Hepatocyte (in vitro differentiated cells): ENCODE measurements around the gene SERTAD2. TPM values are rescaled to one million over a fixed set of nuclear protein-coding genes. Genes with fewer than 3 reads are reported as not detected.
A peak's percentile ranks its signal among the peaks of the same experiment; 100 is the strongest.

Source experiments
- DNase-seq: peaks from one replicate; pipeline ENCODE4 v3.0.0-alpha.2; 2016; ENCODE audit warnings: low spot score
- H2AFZ ChIP-seq: fragments of 200-600 bp; sonication (generic); 2 replicates; pipeline ENCODE4 v1.6.0; 2016; ENCODE audit warnings: antibody characterized with exemption, mild to moderate bottlenecking
- H3K27ac ChIP-seq: fragments of 200-600 bp; sonication (generic); 2 replicates; pipeline ENCODE4 v1.5.1; 2016; ENCODE audit warnings: mild to moderate bottlenecking
- H3K27me3 ChIP-seq: fragments of 200-600 bp; sonication (generic); 2 replicates; pipeline ENCODE4 v1.6.1; 2016
- H3K36me3 ChIP-seq: fragments of 200-600 bp; sonication (generic); replicated peaks from 2 replicates; pipeline ENCODE4 v1.5.1; 2016; ENCODE audit warnings: low read depth; ENCODE audit not compliant: insufficient read depth
- H3K4me1 ChIP-seq: fragments of 200-600 bp; sonication (generic); 2 replicates; pipeline ENCODE4 v1.5.1; 2016; ENCODE audit warnings: mild to moderate bottlenecking, moderate library complexity; ENCODE audit not compliant: insufficient read depth
- H3K4me2 ChIP-seq: fragments of 200-600 bp; sonication (generic); 2 replicates; pipeline ENCODE4 v1.6.0; 2016
- H3K4me3 ChIP-seq: fragments of 200-600 bp; sonication (generic); 2 replicates; pipeline ENCODE4 v1.5.1; 2016; ENCODE audit warnings: mild to moderate bottlenecking
- H3K79me2 ChIP-seq: fragments of 200-600 bp; sonication (generic); 2 replicates; pipeline ENCODE4 v1.6.0; 2017; ENCODE audit warnings: mild to moderate bottlenecking
- H3K9me2 ChIP-seq: fragments of 200-600 bp; sonication (generic); replicated peaks from 2 replicates; pipeline ENCODE4 v1.6.0; 2017; ENCODE audit warnings: mild to moderate bottlenecking; ENCODE audit not compliant: insufficient read depth
- H3K9me3 ChIP-seq: fragments of 200-600 bp; sonication (generic); 2 replicates; pipeline ENCODE4 v1.5.1; 2016; ENCODE audit warnings: low read depth, mild to moderate bottlenecking
- H4K20me1 ChIP-seq: fragments of 200-600 bp; sonication (generic); 2 replicates; pipeline ENCODE4 v1.6.0; 2016; ENCODE audit warnings: mild to moderate bottlenecking; ENCODE audit not compliant: insufficient read depth, poor library complexity, severe bottlenecking
- EZH2 ChIP-seq: fragments of 200-600 bp; sonication (generic); IDR thresholded peaks from 2 replicates; pipeline ENCODE4 v1.6.1; 2016; ENCODE audit warnings: antibody characterized with exemption, mild to moderate bottlenecking, borderline replicate concordance
- EZH2phosphoT487 ChIP-seq: fragments of 200-600 bp; sonication (generic); IDR thresholded peaks from one replicate; pipeline ENCODE4 v1.6.1; 2018; ENCODE audit warnings: antibody characterized with exemption, mild to moderate bottlenecking, low read depth, moderate library complexity; ENCODE audit not compliant: unreplicated experiment, severe bottlenecking
- WGBS: methylation state at CpG from one replicate; pipeline ENCODE4 v1.1.6; 2016; ENCODE audit warnings: low lambda C conversion rate; ENCODE audit errors: missing lambda C conversion rate; 5-methylcytosine and 5-hydroxymethylcytosine counted together
- polyA plus RNA-seq: library from polyadenylated mRNA; unstranded; fragments of >200 nt; fragmentation: Nextera tagmentation; extraction: Ambion mirVana; gene quantifications from 2 replicates; pipeline ENCODE4 v1.2.1, GENCODE V29; 2016
- total RNA-seq: library from RNA; depleted of rRNA; stranded (reverse); fragments of >200 nt; gene quantifications from 2 replicates; pipeline ENCODE4 v1.2.3, GENCODE V29; 2014
- TF ChIP-seq, protein P1 (sequence below): fragments of 200-600 bp; sonication (generic); IDR thresholded peaks from 2 replicates; pipeline ENCODE4 v1.5.1; 2016; ENCODE audit warnings: antibody characterized with exemption, mild to moderate bottlenecking; ENCODE audit not compliant: poor library complexity

SERTAD2 gene
- total and polyA plus RNA-seq, 2 experiments from 2014 or later, result 13.8 to 23.8 TPM

DNA sequence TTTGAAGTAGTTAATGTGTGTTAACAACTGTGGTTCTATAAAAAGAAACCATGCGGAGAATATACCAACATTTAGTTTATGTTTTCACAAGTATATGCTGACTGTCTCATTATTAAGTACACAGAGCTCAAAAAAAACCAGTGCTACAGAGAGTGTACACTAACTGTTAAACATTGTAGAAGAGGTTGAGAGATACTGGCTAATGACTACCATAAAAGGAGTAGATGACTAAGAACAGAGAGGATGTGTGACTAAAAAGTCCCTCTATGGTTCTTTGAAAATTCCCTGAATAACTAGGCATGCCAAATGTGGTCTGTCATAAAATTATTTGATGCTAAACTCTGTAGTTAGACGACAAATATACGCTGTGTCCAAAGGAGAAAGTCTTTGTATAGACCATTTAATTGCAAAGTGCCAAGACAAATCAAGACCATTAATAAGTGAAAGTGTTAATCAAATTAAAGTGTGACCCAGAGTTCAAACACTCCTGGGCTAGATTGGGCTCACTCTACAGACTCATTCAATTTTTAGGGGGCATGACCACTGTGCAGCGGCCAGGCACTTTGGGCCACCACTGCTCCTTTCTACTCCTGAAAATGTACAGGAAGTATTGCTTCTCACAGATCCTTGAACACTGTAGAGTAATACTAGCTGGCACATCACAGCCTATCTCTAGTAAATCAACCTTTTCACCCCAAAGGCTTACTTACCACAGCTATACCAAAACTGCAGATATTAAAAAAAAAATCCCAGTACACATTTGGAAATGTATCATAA, 45.1 kb upstream of the SERTAD2 start:
- no peaks in the 10 kb centered on the region for H3K36me3 ChIP-seq
- no peaks in the 10 kb centered on the region for H3K9me3 ChIP-seq
- H4K20me1 ChIP-seq, result no peaks in the 10 kb centered on the region
- DNase-seq, result peak; percentile 29
- H3K9me2 ChIP-seq, result no peaks in the 10 kb centered on the region
- H3K4me1 ChIP-seq, result no peaks in the 10 kb centered on the region
- 72% methylated on average over 4 of the region's 4 CpGs for WGBS
- H3K4me3 ChIP-seq, result no peak overlapping the region
- no peak overlapping the region for H2AFZ ChIP-seq
- H3K79me2 ChIP-seq, result no peaks in the 10 kb centered on the region
- no peaks in the 10 kb centered on the region for H3K27me3 ChIP-seq
- no peak for TF ChIP-seq EZH2
- TF ChIP-seq, protein P1, sequence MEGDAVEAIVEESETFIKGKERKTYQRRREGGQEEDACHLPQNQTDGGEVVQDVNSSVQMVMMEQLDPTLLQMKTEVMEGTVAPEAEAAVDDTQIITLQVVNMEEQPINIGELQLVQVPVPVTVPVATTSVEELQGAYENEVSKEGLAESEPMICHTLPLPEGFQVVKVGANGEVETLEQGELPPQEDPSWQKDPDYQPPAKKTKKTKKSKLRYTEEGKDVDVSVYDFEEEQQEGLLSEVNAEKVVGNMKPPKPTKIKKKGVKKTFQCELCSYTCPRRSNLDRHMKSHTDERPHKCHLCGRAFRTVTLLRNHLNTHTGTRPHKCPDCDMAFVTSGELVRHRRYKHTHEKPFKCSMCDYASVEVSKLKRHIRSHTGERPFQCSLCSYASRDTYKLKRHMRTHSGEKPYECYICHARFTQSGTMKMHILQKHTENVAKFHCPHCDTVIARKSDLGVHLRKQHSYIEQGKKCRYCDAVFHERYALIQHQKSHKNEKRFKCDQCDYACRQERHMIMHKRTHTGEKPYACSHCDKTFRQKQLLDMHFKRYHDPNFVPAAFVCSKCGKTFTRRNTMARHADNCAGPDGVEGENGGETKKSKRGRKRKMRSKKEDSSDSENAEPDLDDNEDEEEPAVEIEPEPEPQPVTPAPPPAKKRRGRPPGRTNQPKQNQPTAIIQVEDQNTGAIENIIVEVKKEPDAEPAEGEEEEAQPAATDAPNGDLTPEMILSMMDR, result no peak
- TF ChIP-seq EZH2phosphoT487, result no peak
- H3K27ac ChIP-seq, result peak overlapping the region; percentile 53
- H3K4me2 ChIP-seq, result peak overlapping the region; percentile 45

DNA sequence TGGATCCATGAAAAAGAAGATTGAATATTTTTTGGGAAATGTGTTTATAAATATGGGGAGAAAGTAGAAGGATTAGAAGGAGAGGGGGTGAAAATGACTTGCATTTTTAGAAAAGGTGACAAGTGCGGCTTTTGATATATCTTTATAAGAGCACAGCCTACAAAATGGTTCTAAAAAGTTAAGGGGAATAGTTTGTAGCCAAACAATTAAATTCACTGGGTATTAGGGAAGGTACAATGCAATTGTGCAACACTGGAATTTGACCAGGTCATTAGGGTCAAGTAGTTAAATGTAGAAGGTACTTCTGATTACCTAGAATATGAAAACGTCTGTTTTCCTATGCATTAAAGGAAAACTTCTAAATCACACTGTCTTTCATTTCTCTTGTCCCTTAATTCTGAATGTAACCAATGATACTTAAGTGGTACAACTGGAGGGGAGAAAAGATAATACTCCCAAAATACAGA, 44.5 kb upstream of the SERTAD2 start:
- WGBS, result 64% methylated on average over 2 of the region's 2 CpGs
- TF ChIP-seq, protein P1, result no peak
- TF ChIP-seq EZH2phosphoT487 (no peak), EZH2 (no peak)
- Histone ChIP-seq H3K36me3 (no peaks in the 10 kb centered on the region), H3K4me1 (no peaks in the 10 kb centered on the region), H3K4me3 (no peak overlapping the region), H3K9me3 (no peaks in the 10 kb centered on the region), H3K9me2 (no peaks in the 10 kb centered on the region), H3K27me3 (no peaks in the 10 kb centered on the region), H3K79me2 (no peaks in the 10 kb centered on the region), H3K4me2 (peak overlapping the region; percentile 45), H4K20me1 (no peaks in the 10 kb centered on the region), H3K27ac (no peak overlapping the region), H2AFZ (no peak overlapping the region)
- no peak for DNase-seq

DNA sequence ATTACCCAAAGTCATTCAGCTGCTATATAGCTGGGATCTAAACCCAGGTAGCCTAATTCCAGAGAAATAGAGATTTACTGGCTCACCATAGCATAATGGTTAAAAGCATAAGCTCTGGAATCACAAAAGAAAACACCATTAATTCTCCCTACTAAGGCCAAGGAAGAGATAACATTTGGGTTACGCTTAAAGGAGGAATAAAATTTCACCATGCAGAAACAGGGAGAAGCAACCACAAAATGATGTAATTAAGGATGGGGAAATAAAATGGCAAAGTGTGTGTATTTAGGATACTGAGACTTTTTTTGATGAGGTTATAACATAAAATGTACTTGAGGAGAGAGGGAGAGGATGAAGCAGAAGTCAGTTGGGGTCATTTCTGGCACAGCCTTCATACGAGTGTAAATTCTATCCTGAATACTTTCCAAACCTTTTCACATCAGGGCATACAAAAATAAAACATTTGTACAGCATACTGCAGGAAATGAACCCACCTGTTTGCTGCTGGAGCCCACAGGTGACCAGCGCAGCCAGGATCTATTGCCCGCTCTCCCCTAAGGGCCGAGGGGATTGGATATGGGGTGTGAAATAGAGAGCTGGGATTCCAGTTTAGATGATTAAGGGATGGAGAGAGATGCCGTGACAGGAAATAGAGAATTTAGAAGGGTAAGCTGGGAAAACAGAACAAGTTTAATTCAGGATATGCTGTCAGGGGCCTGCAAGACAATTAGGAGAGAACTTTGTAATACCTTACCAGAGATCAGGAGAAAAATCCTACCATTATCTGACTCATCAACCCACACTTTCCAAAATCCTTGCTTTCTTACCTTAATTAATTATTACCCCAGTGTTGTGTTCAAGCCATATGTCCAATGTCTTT, 43.8 kb upstream of the SERTAD2 start:
- no peaks in the 10 kb centered on the region for H3K9me2 ChIP-seq
- H4K20me1 ChIP-seq, result no peaks in the 10 kb centered on the region
- H3K36me3 ChIP-seq, result no peaks in the 10 kb centered on the region
- no peak overlapping the region for H2AFZ ChIP-seq
- H3K9me3 ChIP-seq, result no peaks in the 10 kb centered on the region
- no peak for DNase-seq
- no peaks in the 10 kb centered on the region for H3K27me3 ChIP-seq
- no peak overlapping the region for H3K4me3 ChIP-seq
- H3K4me2 ChIP-seq, result no peak overlapping the region
- H3K79me2 ChIP-seq, result no peaks in the 10 kb centered on the region
- TF ChIP-seq, protein P1, result no peak
- TF ChIP-seq EZH2phosphoT487 (no peak), EZH2 (no peak)
- H3K27ac ChIP-seq, result no peak overlapping the region
- H3K4me1 ChIP-seq, result no peaks in the 10 kb centered on the region
- 87% methylated on average over 6 of the region's 6 CpGs for WGBS
